ENCODE results near the gene FER. TPM values are rescaled to one million over a fixed set of nuclear protein-coding genes. Genes with fewer than 3 reads are reported as not detected.

The FER gene
- total and polyA plus RNA-seq, 3 donors from 2014 or later: 17.5 to 40.4 (median 39.8) TPM

DNA sequence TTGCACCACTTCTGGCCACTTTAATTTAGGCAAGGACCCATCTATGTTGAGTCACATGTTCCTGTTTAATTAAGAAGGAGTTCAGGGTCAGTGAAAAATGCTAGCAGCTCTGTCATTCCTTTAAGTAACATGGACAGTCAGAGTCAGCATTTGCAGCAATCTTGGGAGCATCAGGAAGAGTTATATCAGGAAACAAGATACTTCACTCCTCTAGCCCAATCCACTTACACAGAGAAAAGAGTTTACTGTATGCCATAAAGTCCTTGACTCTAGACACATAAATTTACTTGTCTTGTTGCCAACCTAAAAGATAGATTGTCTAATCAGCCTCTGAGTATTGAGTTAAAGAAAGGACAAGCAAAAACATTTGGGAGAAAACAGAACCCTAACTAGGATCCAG is 395.3 kb downstream of the FER start:
- H3K27me3 ChIP-seq: no peaks in the 10 kb centered on the region
- no peaks in the 10 kb centered on the region for H3K4me1 ChIP-seq
- no peak overlapping the region for H3K4me3 ChIP-seq
- no peaks in the 10 kb centered on the region for H3K36me3 ChIP-seq (ENCODE audit: low read depth, missing control alignments)
- no peak overlapping the region for H3K27ac ChIP-seq
- TF ChIP-seq POLR2A (IDR thresholded peaks at IDR 0.05): no peak
- TF ChIP-seq, protein P1, sequence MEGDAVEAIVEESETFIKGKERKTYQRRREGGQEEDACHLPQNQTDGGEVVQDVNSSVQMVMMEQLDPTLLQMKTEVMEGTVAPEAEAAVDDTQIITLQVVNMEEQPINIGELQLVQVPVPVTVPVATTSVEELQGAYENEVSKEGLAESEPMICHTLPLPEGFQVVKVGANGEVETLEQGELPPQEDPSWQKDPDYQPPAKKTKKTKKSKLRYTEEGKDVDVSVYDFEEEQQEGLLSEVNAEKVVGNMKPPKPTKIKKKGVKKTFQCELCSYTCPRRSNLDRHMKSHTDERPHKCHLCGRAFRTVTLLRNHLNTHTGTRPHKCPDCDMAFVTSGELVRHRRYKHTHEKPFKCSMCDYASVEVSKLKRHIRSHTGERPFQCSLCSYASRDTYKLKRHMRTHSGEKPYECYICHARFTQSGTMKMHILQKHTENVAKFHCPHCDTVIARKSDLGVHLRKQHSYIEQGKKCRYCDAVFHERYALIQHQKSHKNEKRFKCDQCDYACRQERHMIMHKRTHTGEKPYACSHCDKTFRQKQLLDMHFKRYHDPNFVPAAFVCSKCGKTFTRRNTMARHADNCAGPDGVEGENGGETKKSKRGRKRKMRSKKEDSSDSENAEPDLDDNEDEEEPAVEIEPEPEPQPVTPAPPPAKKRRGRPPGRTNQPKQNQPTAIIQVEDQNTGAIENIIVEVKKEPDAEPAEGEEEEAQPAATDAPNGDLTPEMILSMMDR (IDR thresholded peaks at IDR 0.05): no peak
- H3K9me3 ChIP-seq: no peaks in the 10 kb centered on the region
- intact Hi-C loops (cut with DNase I; ENCODE audit: low total_unique reads): no loop called here
- no peak for DNase-seq

DNA sequence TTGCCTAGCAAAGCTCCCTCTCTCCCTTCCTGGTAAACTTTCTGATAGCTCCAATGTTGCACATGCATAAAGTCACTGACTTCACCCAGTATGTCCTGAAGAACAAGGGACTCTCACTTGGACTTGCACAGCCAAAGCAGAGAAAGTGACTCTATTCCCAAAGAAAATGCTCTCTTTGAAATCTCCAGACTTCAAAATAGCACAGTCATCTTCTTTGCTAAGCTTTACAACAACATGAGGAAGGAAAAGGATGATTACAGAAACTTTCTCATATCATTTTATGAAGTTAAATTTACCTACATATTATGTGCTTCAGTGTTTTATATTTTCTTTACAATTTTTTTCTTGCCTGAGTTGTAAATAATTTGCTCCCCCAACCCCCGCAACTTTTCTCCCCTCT is 397.4 kb downstream of the FER start:
- WGBS, 2 donors: 97 to 98% methylated on average over 1 of the region's 1 CpG
- TF ChIP-seq POLR2A (IDR thresholded peaks at IDR 0.05): no peak
- TF ChIP-seq, protein P1 (IDR thresholded peaks at IDR 0.05): no peak
- H3K36me3 ChIP-seq (ENCODE audit: low read depth, missing control alignments): no peaks in the 10 kb centered on the region
- H3K4me1 ChIP-seq: no peaks in the 10 kb centered on the region
- H3K4me3 ChIP-seq: no peak overlapping the region
- no peak for DNase-seq
- intact Hi-C loops (cut with DNase I; ENCODE audit: low total_unique reads): no loop called here
- H3K27me3 ChIP-seq: no peaks in the 10 kb centered on the region
- H3K9me3 ChIP-seq: no peaks in the 10 kb centered on the region
- H3K27ac ChIP-seq: no peak overlapping the region

DNA sequence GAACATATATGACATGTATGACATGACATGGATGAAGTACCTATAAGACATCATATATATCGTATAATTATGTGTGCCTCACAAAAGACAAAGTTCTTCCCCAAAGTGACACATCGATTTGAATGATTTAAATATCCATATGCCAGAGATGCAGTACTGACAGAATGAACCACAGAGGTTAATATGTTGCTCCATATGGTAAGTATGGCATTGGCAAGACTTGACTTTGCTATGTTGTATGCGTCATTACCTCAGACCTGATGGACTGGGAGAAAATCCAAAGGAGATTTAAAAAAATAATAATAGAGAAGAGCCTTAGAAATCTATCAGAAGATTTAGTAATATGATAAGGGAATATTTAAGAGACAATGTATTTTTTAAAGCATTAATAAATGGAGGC is 398.9 kb downstream of the FER start:
- H3K27me3 ChIP-seq: no peaks in the 10 kb centered on the region
- WGBS, 2 donors: 93 to 95% methylated on average over 3 of the region's 3 CpGs

DNA sequence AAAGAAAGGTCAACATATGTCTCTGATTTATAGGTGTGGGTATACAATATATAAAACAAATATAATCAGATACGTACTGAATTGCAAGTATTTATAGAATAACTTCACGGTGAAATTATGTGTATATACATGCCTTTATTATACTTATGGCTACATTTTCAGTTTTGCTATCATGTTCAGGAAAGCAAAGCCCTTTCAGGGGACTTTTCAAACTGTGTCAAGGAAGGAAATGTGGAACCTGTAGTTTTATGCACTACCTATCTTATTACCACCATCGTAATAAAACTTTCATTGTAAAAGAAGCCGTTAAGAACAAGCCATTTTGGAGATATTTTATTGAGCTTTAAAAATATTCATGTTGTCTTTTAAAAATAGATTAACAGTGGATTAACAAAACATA is 404.9 kb downstream of the FER start:
- H3K27me3 ChIP-seq: no peaks in the 10 kb centered on the region
- intact Hi-C loops (cut with DNase I; ENCODE audit: low total_unique reads): no loop called here
- no peak for DNase-seq
- H3K4me3 ChIP-seq: no peak overlapping the region
- whole genome bisulfite sequencing, 2 donors: 97 to 98% methylated on average over 4 of the region's 4 CpGs
- no peaks in the 10 kb centered on the region for H3K36me3 ChIP-seq (ENCODE audit: low read depth, missing control alignments)
- no peak overlapping the region for H3K27ac ChIP-seq
- no peaks in the 10 kb centered on the region for H3K9me3 ChIP-seq
- no peak for TF ChIP-seq POLR2A (IDR thresholded peaks at IDR 0.05)
- TF ChIP-seq, protein P1 (IDR thresholded peaks at IDR 0.05): no peak
- no peaks in the 10 kb centered on the region for H3K4me1 ChIP-seq

More for the DNA sequence above, 398.9 kb downstream of the FER start:
- no peak overlapping the region for H3K4me3 ChIP-seq
- DNase-seq: no peak
- no peak overlapping the region for H3K27ac ChIP-seq
- TF ChIP-seq, protein P1 (IDR thresholded peaks at IDR 0.05): no peak
- no peak for TF ChIP-seq POLR2A (IDR thresholded peaks at IDR 0.05)
- no peaks in the 10 kb centered on the region for H3K36me3 ChIP-seq (ENCODE audit: low read depth, missing control alignments)
- no peaks in the 10 kb centered on the region for H3K4me1 ChIP-seq
- H3K9me3 ChIP-seq: no peaks in the 10 kb centered on the region
- intact Hi-C loops (cut with DNase I; ENCODE audit: low total_unique reads): no loop called here

DNA sequence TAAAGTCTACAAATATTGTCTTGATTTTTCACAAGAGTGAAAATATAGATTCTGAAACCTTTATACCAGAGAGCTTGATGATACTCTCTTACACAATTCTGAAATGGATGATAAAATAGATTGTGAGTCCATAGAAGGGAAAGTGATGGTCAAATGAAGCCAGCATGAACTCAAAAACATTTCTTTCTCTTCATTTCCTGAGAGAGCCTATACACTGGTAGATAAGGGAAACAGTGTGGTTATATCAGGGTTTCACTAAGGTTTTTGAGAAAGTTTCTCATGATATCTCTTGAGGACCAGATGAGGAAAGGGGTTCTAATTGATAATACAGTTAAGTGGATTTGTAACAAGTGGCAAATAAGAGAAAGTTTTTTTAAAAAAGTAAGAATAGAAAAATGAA is 407.9 kb downstream of the FER start:
- Histone ChIP-seq H3K27me3 (no peaks in the 10 kb centered on the region), H3K4me1 (no peaks in the 10 kb centered on the region), H3K9me3 (no peaks in the 10 kb centered on the region), H3K36me3 (ENCODE audit: low read depth, missing control alignments) (no peaks in the 10 kb centered on the region), H3K4me3 (no peak overlapping the region), H3K27ac (no peak overlapping the region)
- intact Hi-C loops (cut with DNase I; ENCODE audit: low total_unique reads): no loop called here
- TF ChIP-seq POLR2A (IDR thresholded peaks at IDR 0.05): no peak
- TF ChIP-seq, protein P1 (IDR thresholded peaks at IDR 0.05): no peak
- DNase-seq: no peak
